Measurements from ENCODE around the gene CD300E.

The CD300E gene

DNA sequence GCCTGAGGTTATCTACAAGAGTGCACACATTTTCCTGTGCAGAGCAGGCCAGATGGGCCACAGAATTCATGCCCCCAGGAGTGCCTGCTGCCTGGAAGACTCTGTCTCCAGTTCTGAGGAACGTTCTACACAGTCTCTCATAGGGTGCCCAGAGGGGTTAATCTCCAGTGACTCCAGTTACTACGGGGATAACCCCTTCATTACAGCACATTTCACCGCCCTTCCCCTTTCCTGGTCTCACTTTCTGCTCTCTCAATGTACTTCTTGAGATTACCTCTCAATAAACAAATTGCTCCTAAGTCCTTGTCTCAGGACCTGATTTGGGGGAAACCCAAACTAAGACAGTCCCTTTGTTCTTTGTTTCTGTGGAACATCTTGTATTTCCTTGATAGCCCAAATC, 62.0 kb downstream of the CD300E start:
- DNase-seq, result no peak
